SJSA1 (cell line): ENCODE results near the gene GLT6D1. TPM values are rescaled to one million over a fixed set of nuclear protein-coding genes. Genes with fewer than 3 reads are reported as not detected.

ENCODE experiments used
- DNase-seq, 2 experiments: peaks; one replicate each; pipeline ENCODE4 v3.0.0-alpha.2; 2015 to 2020; ENCODE audit warnings: low spot score in 2 of 2, low read depth in 1 of 2
- H3K27ac ChIP-seq: fragments of 250-450 bp; sonication (Bioruptor Pico); 2 replicates; pipeline ENCODE4 v1.5.1; 2020; ENCODE audit warnings: mild to moderate bottlenecking, moderate library complexity
- H3K27me3 ChIP-seq: fragments of 250-450 bp; sonication (Bioruptor Pico); replicated peaks from 2 replicates; pipeline ENCODE4 v1.5.1; 2020; ENCODE audit warnings: mild to moderate bottlenecking, moderate library complexity
- H3K36me3 ChIP-seq: fragments of 250-450 bp; sonication (Bioruptor Pico); 2 replicates; pipeline ENCODE4 v1.5.1; 2020; ENCODE audit warnings: mild to moderate bottlenecking
- H3K4me1 ChIP-seq: fragments of 250-450 bp; sonication (Bioruptor Pico); replicated peaks from 2 replicates; pipeline ENCODE4 v1.6.1; 2021; ENCODE audit warnings: mild to moderate bottlenecking
- H3K4me3 ChIP-seq: fragments of 250-450 bp; sonication (Bioruptor Pico); 2 replicates; pipeline ENCODE4 v1.5.1; 2020; ENCODE audit warnings: mild to moderate bottlenecking
- H3K9me3 ChIP-seq: fragments of 250-450 bp; sonication (Bioruptor Pico); replicated peaks from 2 replicates; pipeline ENCODE4 v1.5.1; 2020; ENCODE audit warnings: mild to moderate bottlenecking
- total RNA-seq: library from RNA; depleted of rRNA; stranded (reverse); fragments of >200 nt; shearing (Covaris generic); gene quantifications from 2 replicates; pipeline ENCODE4 v1.2.3, GENCODE V29; 2014; rRNA removed

The GLT6D1 gene
- total RNA-seq, 1 experiment from 2014 or later = not detected

DNA sequence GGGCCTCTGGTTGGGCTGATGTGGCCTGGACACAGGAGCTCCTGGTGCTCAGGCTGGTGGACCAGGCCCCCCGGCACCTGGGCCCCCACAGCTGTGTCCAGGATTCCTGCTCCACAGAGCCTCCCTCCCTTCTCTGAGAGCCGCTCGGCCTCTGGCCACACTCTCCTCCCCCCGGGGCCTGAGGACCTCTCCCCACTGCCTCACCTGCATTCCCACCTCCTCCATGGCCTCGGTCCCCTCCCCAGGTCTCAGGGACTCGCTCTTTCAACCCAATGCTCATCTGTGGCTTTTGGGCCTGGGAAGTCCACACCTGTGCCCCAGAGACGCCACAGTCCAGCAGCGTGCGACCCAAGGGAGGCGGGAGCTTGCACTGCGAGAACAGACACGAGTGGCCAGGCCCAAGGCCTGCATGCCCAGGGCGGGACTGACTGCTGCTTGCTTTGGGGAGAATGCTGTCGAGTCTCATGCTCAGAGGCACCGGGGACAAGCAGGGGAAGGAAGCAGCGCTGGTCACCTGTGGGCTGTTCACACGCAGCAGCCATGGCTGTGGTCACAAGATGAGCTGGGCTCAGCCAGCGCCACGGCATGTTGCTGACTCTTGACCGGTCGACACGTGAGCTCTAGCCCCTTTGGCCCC lies 63.2 kb downstream of the GLT6D1 start:
- Histone ChIP-seq H3K36me3 (no peaks in the 10 kb centered on the region), H3K4me3 (no peak overlapping the region), H3K9me3 (no peaks in the 10 kb centered on the region), H3K4me1 (no peaks in the 10 kb centered on the region), H3K27ac (no peak overlapping the region), H3K27me3 (no peaks in the 10 kb centered on the region)
- DNase-seq = no peak

DNA sequence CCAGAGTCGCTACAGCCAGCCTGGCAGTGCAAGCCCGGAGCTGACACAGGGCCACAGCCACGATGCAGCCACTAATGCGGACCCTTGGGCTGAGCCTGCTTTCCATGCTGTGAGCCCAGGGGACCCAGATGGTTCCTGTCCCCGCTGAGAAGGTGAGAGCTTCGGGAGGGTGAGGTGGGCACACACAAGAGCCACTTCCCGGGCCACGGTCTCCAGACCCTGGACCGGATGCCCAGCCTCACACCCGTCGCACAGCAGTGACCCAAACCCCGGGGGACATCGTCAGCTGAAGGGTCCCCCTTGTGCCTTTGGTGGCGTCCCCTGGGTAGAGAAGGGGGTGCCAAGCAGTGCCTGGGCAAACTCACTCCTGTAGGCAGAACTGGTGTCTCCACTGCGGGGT lies 64.4 kb downstream of the GLT6D1 start:
- no peak for DNase-seq
- H3K27me3 ChIP-seq = no peaks in the 10 kb centered on the region
- no peaks in the 10 kb centered on the region for H3K4me1 ChIP-seq
- H3K36me3 ChIP-seq = no peaks in the 10 kb centered on the region
- no peak overlapping the region for H3K27ac ChIP-seq
- H3K4me3 ChIP-seq = no peak overlapping the region
- H3K9me3 ChIP-seq = no peaks in the 10 kb centered on the region

DNA sequence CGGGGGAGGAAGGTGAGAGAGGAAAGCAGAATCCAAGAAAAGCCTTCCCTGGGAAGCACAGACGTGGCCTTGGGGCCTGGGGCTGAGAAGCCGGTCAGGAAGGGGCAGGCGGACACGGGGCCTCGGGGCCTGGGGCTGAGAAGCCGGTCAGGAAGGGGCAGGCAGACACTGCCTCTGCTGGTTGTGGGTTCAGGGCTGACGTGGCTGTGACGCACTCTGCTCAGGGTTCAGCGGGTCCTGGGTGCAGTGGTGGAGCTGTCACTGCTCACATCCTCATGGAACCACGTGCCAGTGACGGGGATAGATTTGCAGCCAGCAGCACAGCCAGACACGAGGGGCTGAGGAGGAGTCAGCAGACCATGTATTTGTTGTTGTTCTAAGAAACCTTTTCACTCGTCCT lies 65.0 kb downstream of the GLT6D1 start:
- H3K27me3 ChIP-seq = no peaks in the 10 kb centered on the region
- H3K4me3 ChIP-seq = no peak overlapping the region
- no peaks in the 10 kb centered on the region for H3K36me3 ChIP-seq
- no peak for DNase-seq
- no peak overlapping the region for H3K27ac ChIP-seq
- H3K9me3 ChIP-seq = no peaks in the 10 kb centered on the region
- H3K4me1 ChIP-seq = no peaks in the 10 kb centered on the region

Other genes starting within 250 kb of the GLT6D1 start
- gene PPP1R26, start 159.8 kb downstream of the GLT6D1 start, total RNA-seq = 11.0 and 16.8 TPM in 2 replicates
- 12.6 and 21.3 TPM in 2 replicates for gene MRPS2, start 138.9 kb downstream of the GLT6D1 start, total RNA-seq
- not detected in 2 replicates for gene LCN1, start 118.1 kb downstream of the GLT6D1 start, total RNA-seq
- not detected in 2 replicates for gene OBP2A, start 93.4 kb downstream of the GLT6D1 start, total RNA-seq
- gene PAEP, start 77.8 kb downstream of the GLT6D1 start, total RNA-seq = not detected in 2 replicates
- not detected in 2 replicates for gene LCN9, start 23.8 kb upstream of the GLT6D1 start, total RNA-seq
- not detected in 2 replicates for gene SOHLH1, start 59.9 kb upstream of the GLT6D1 start, total RNA-seq
- not detected in 2 replicates for gene KCNT1, start 62.6 kb upstream of the GLT6D1 start, total RNA-seq